GM21367 (cell line): ENCODE results near the gene ZBTB49.
"Not testable (repeated sequence)": the region's sequence is repeated elsewhere in the genome, so short reads cannot be mapped to it uniquely, and the experiment has no call there.

Source experiments
- ATAC-seq: cut with Tn5 transposase; IDR thresholded peaks from one replicate; pipeline ENCODE4 v1.9.1; 2021; ENCODE audit not compliant: unreplicated experiment

ZBTB49 gene

GRCh38 chr4:4323705-4324534 lies 33.9 kb downstream of the ZBTB49 start:
- ATAC-seq = no peak

- no peak for ATAC-seq
These were observed 35.3 kb downstream of the ZBTB49 start for GRCh38 chr4:4325321-4325720.

GRCh38 chr4:4326166-4326565 lies 36.1 kb downstream of the ZBTB49 start:
- no peak for ATAC-seq

- ATAC-seq = no peak
These were observed 37.6 kb downstream of the ZBTB49 start for GRCh38 chr4:4327652-4328121.

GRCh38 chr4:4328206-4328605 lies 38.2 kb downstream of the ZBTB49 start:
- ATAC-seq = no peak

GRCh38 chr4:4328840-4329239 lies 38.8 kb downstream of the ZBTB49 start:
- no peak for ATAC-seq

GRCh38 chr4:4329496-4329895 lies 39.4 kb downstream of the ZBTB49 start:
- ATAC-seq = no peak

- no peak for ATAC-seq
These were observed 40.7 kb downstream of the ZBTB49 start for GRCh38 chr4:4330794-4331193.

GRCh38 chr4:4332529-4332928 lies 42.5 kb downstream of the ZBTB49 start:
- ATAC-seq = no peak

GRCh38 chr4:4333265-4333706 lies 43.2 kb downstream of the ZBTB49 start:
- ATAC-seq = no peak

- peak; percentile 68 for ATAC-seq
These were observed 44.9 kb downstream of the ZBTB49 start for GRCh38 chr4:4334798-4335520.

- ATAC-seq = no peak
These were observed 48.4 kb downstream of the ZBTB49 start for GRCh38 chr4:4338210-4339001.

- no peak for ATAC-seq
These were observed 49.5 kb downstream of the ZBTB49 start for GRCh38 chr4:4339504-4340085.

GRCh38 chr4:4341861-4342650 lies 52.0 kb downstream of the ZBTB49 start:
- no peak for ATAC-seq

- no peak for ATAC-seq
These were observed 53.0 kb downstream of the ZBTB49 start for GRCh38 chr4:4343038-4343437.

- ATAC-seq = peak; percentile 91
These were observed 55.0 kb downstream of the ZBTB49 start for GRCh38 chr4:4344915-4345527.

- ATAC-seq = no peak
These were observed 57.5 kb downstream of the ZBTB49 start for GRCh38 chr4:4347585-4347984.

GRCh38 chr4:4348585-4348984 lies 58.5 kb downstream of the ZBTB49 start:
- not testable (repeated sequence) for ATAC-seq

GRCh38 chr4:4349867-4350266 lies 59.8 kb downstream of the ZBTB49 start:
- ATAC-seq = no peak

- no peak for ATAC-seq
These were observed 60.9 kb downstream of the ZBTB49 start for GRCh38 chr4:4350909-4351308.
